WTC11 (cell line): ENCODE results near the gene MAGOH. TPM values are rescaled to one million over a fixed set of nuclear protein-coding genes. Genes with fewer than 3 reads are reported as not detected.

Experiments
- ATAC-seq: fragments of 200-7000 bp; cut with Tn5 transposase; 2 replicates; pipeline ENCODE4 v1.10.0; 2021; ENCODE audit warnings: mild to moderate bottlenecking, moderate library complexity
- CTCF ChIA-PET: fragments of 300-600 bp; sonication (Branson Sonifier 250); formaldehyde crosslinking; loops from one replicate; lab custom pipeline; 2021; ENCODE audit warnings: antibody characterized with exemption; lab: Charles Lee
- POLR2A ChIA-PET: fragments of 350-600 bp; sonication (Branson Sonifier 250); formaldehyde crosslinking; loops from one replicate; lab custom pipeline; 2021; ENCODE audit warnings: antibody characterized with exemption; lab: Charles Lee
- DNase-seq: peaks from one replicate; pipeline ENCODE4 v3.0.0; 2021; ENCODE audit warnings: low spot score
- H3K27ac Mint-ChIP-seq: 2 replicates; pipeline ENCODE4 v1.8.0; 2021; ENCODE audit warnings: mixed read lengths
- H3K27me3 Mint-ChIP-seq: 2 replicates; pipeline ENCODE4 v1.8.0; 2021; ENCODE audit warnings: low read depth, mild to moderate bottlenecking, moderate library complexity, mixed read lengths
- H3K36me3 Mint-ChIP-seq: 2 replicates; pipeline ENCODE4 v1.8.0; 2021; ENCODE audit warnings: mixed read lengths
- H3K4me1 Mint-ChIP-seq: 2 replicates; pipeline ENCODE4 v1.8.0; 2022; ENCODE audit warnings: mixed read lengths
- H3K4me3 Mint-ChIP-seq: 2 replicates; pipeline ENCODE4 v1.8.0; 2021; ENCODE audit warnings: mild to moderate bottlenecking, moderate library complexity, mixed read lengths
- H3K9me3 Mint-ChIP-seq: 2 replicates; pipeline ENCODE4 v1.8.0; 2021; ENCODE audit warnings: mixed read lengths
- CBFB ChIP-seq: sonication (generic); formaldehyde crosslinking; IDR thresholded peaks from 2 replicates; pipeline ENCODE4 v1.8.1; 2022; ENCODE audit warnings: mild to moderate bottlenecking, low read depth, missing genetic modification reagents
- CREB1 ChIP-seq: sonication (generic); formaldehyde crosslinking; IDR thresholded peaks from 2 replicates; pipeline ENCODE4 v1.8.0; 2023; ENCODE audit warnings: mild to moderate bottlenecking, missing genetic modification reagents
- EMX1 ChIP-seq: fragments of 250-450 bp; sonication (Bioruptor Pico); IDR thresholded peaks from 2 replicates; pipeline ENCODE4 v1.8.0; 2021; ENCODE audit warnings: mild to moderate bottlenecking
- ERG ChIP-seq: fragments of 250-450 bp; sonication (Bioruptor Pico); IDR thresholded peaks from 2 replicates; pipeline ENCODE4 v1.8.0; 2021; ENCODE audit warnings: mild to moderate bottlenecking
- ESRRA ChIP-seq: sonication (generic); formaldehyde crosslinking; IDR thresholded peaks from 2 replicates; pipeline ENCODE4 v1.8.1; 2022; ENCODE audit warnings: mild to moderate bottlenecking, missing genetic modification reagents, borderline replicate concordance
- IRF2 ChIP-seq: sonication (generic); formaldehyde crosslinking; IDR thresholded peaks from 2 replicates; pipeline ENCODE4 v1.8.0; 2022; ENCODE audit warnings: low read depth, missing genetic modification reagents, borderline replicate concordance
- MYBL2 ChIP-seq: sonication (generic); formaldehyde crosslinking; IDR thresholded peaks from 2 replicates; pipeline ENCODE4 v1.8.1; 2023; ENCODE audit warnings: mild to moderate bottlenecking, moderate library complexity, missing genetic modification reagents
- NFYB ChIP-seq: sonication (generic); formaldehyde crosslinking; conservative IDR thresholded peaks from 2 replicates; pipeline ENCODE4 v1.8.0; 2022; ENCODE audit warnings: low read depth, missing genetic modification reagents
- NR3C1 ChIP-seq: sonication (generic); formaldehyde crosslinking; conservative IDR thresholded peaks from 2 replicates; pipeline ENCODE4 v1.8.1; 2023; ENCODE audit warnings: low read depth, mild to moderate bottlenecking, missing genetic modification reagents
- OVOL2 ChIP-seq: fragments of 250-450 bp; sonication (Bioruptor Pico); IDR thresholded peaks from 2 replicates; pipeline ENCODE4 v1.9.0; 2021; ENCODE audit warnings: mild to moderate bottlenecking, borderline replicate concordance
- PRRX2 ChIP-seq: fragments of 250-450 bp; sonication (Bioruptor Pico); IDR thresholded peaks from 2 replicates; pipeline ENCODE4 v1.8.0; 2021; ENCODE audit warnings: mild to moderate bottlenecking
- ZBTB21 ChIP-seq: sonication (generic); formaldehyde crosslinking; IDR thresholded peaks from 2 replicates; pipeline ENCODE4 v1.8.1; 2023; ENCODE audit warnings: mild to moderate bottlenecking, missing genetic modification reagents, borderline replicate concordance
- ZNF423 ChIP-seq: fragments of 250-450 bp; sonication (Bioruptor Pico); IDR thresholded peaks from 2 replicates; pipeline ENCODE4 v2.1.2; 2022; ENCODE audit warnings: mild to moderate bottlenecking, moderate library complexity
- ZNF512 ChIP-seq: sonication (generic); formaldehyde crosslinking; IDR thresholded peaks from 2 replicates; pipeline ENCODE4 v1.8.1; 2022; ENCODE audit warnings: missing genetic modification reagents, borderline replicate concordance
- total RNA-seq: library from RNA; stranded (reverse); gene quantifications from 3 replicates; pipeline ENCODE4 v1.2.3, GENCODE V29; 2021
- TF ChIP-seq, protein P1 (sequence below): fragments of 250-450 bp; sonication (Bioruptor Pico); IDR thresholded peaks from 2 replicates; pipeline ENCODE4 v2.1.2; 2022; ENCODE audit warnings: mild to moderate bottlenecking, moderate library complexity
- TF ChIP-seq, protein P2 (sequence below): fragments of 250-450 bp; sonication (Bioruptor Pico); IDR thresholded peaks from 2 replicates; pipeline ENCODE4 v1.9.0; 2021; ENCODE audit warnings: mild to moderate bottlenecking, borderline replicate concordance
- TF ChIP-seq, protein P3 (sequence below): sonication (generic); formaldehyde crosslinking; IDR thresholded peaks from 2 replicates; pipeline ENCODE4 v1.8.0; 2022; ENCODE audit warnings: mild to moderate bottlenecking, missing genetic modification reagents
- TF ChIP-seq, protein P4 (sequence below): fragments of 250-450 bp; sonication (Bioruptor Pico); IDR thresholded peaks from 2 replicates; pipeline ENCODE4 v1.9.0; 2021; ENCODE audit warnings: mild to moderate bottlenecking

Gene MAGOH
- total RNA-seq, 1 experiment from 2014 or later: 57.8 TPM

GRCh38 chr1:53220171-53220961 is 18.0 kb downstream of the MAGOH start, which contains the start of gene CZIB (continued):
- TF ChIP-seq, protein P1, sequence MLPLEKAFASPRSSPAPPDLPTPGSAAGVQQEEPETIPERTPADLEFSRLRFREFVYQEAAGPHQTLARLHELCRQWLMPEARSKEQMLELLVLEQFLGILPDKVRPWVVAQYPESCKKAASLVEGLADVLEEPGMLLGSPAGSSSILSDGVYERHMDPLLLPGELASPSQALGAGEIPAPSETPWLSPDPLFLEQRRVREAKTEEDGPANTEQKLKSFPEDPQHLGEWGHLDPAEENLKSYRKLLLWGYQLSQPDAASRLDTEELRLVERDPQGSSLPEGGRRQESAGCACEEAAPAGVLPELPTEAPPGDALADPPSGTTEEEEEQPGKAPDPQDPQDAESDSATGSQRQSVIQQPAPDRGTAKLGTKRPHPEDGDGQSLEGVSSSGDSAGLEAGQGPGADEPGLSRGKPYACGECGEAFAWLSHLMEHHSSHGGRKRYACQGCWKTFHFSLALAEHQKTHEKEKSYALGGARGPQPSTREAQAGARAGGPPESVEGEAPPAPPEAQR (CRISPR knock-in tag): no peak
- TF ChIP-seq ERG (no peak), OVOL2 (CRISPR knock-in tag) (no peak), NFYB (CRISPR knock-in tag) (no peak), IRF2 (CRISPR knock-in tag) (no peak), NR3C1 (CRISPR knock-in tag) (no peak), ZBTB21 (CRISPR knock-in tag) (peak; percentile 76; the same call in 1 of the 2 replicates), EMX1 (no peak), PRRX2 (no peak), CREB1 (CRISPR knock-in tag) (no peak), ZNF512 (CRISPR knock-in tag) (no peak), MYBL2 (CRISPR knock-in tag) (peak; percentile 64; the same call in 1 of the 2 replicates)
- TF ChIP-seq, protein P2, sequence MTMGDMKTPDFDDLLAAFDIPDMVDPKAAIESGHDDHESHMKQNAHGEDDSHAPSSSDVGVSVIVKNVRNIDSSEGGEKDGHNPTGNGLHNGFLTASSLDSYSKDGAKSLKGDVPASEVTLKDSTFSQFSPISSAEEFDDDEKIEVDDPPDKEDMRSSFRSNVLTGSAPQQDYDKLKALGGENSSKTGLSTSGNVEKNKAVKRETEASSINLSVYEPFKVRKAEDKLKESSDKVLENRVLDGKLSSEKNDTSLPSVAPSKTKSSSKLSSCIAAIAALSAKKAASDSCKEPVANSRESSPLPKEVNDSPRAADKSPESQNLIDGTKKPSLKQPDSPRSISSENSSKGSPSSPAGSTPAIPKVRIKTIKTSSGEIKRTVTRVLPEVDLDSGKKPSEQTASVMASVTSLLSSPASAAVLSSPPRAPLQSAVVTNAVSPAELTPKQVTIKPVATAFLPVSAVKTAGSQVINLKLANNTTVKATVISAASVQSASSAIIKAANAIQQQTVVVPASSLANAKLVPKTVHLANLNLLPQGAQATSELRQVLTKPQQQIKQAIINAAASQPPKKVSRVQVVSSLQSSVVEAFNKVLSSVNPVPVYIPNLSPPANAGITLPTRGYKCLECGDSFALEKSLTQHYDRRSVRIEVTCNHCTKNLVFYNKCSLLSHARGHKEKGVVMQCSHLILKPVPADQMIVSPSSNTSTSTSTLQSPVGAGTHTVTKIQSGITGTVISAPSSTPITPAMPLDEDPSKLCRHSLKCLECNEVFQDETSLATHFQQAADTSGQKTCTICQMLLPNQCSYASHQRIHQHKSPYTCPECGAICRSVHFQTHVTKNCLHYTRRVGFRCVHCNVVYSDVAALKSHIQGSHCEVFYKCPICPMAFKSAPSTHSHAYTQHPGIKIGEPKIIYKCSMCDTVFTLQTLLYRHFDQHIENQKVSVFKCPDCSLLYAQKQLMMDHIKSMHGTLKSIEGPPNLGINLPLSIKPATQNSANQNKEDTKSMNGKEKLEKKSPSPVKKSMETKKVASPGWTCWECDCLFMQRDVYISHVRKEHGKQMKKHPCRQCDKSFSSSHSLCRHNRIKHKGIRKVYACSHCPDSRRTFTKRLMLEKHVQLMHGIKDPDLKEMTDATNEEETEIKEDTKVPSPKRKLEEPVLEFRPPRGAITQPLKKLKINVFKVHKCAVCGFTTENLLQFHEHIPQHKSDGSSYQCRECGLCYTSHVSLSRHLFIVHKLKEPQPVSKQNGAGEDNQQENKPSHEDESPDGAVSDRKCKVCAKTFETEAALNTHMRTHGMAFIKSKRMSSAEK (CRISPR knock-in tag): no peak
- TF ChIP-seq, protein P3, sequence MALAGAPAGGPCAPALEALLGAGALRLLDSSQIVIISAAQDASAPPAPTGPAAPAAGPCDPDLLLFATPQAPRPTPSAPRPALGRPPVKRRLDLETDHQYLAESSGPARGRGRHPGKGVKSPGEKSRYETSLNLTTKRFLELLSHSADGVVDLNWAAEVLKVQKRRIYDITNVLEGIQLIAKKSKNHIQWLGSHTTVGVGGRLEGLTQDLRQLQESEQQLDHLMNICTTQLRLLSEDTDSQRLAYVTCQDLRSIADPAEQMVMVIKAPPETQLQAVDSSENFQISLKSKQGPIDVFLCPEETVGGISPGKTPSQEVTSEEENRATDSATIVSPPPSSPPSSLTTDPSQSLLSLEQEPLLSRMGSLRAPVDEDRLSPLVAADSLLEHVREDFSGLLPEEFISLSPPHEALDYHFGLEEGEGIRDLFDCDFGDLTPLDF (CRISPR knock-in tag): no peak
- TF ChIP-seq, protein P4, sequence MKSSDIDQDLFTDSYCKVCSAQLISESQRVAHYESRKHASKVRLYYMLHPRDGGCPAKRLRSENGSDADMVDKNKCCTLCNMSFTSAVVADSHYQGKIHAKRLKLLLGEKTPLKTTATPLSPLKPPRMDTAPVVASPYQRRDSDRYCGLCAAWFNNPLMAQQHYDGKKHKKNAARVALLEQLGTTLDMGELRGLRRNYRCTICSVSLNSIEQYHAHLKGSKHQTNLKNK (CRISPR knock-in tag): no peak

DNA sequence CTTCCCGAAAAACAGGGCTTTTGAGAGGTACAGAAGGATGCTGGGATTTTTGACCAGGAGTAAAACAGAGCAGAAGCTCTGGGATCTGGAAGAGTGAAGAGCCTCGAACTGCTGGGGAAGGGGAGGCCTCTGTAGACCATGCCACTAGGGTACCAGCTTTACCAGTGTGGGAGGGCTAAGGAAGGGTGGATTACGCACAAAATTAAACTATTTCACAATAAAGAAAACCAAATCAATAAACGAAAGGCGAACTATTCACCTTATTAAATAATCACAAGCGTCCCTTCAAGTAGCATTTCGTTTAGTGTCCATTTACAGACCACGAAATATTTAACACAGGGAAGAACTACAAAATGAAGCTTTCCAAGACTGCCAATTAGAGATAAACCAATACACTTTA is 18.6 kb downstream of the MAGOH start:
- H3K4me1 Mint-ChIP-seq: peaks cover 13% of the 10 kb centered on the region
- no peaks in the 10 kb centered on the region for H3K9me3 Mint-ChIP-seq
- H3K4me3 Mint-ChIP-seq: peak overlapping the region; percentile 88
- peaks cover 2% of the 10 kb centered on the region; the same call in 1 of the 2 replicates for H3K36me3 Mint-ChIP-seq
- peaks cover 5% of the 10 kb centered on the region; the same call in 1 of the 2 replicates for H3K27me3 Mint-ChIP-seq
- no peak for ATAC-seq
- peak overlapping the region; percentile 53; the same call in 1 of the 2 replicates for H3K27ac Mint-ChIP-seq
- DNase-seq: no peak
- TF ChIP-seq PRRX2: no peak
- TF ChIP-seq ZNF423 (CRISPR knock-in tag): no peak
- TF ChIP-seq CBFB: no peak
- TF ChIP-seq ESRRA (CRISPR knock-in tag): no peak
- TF ChIP-seq IRF2 (CRISPR knock-in tag): no peak
- CTCF ChIA-PET: no interaction called here
- POLR2A ChIA-PET: no interaction called here
